ENCODE measurements around the gene IRAK2.
"Not testable (repeated sequence)": the region's sequence is repeated elsewhere in the genome, so short reads cannot be mapped to it uniquely, and the experiment has no call there.

Gene IRAK2

DNA sequence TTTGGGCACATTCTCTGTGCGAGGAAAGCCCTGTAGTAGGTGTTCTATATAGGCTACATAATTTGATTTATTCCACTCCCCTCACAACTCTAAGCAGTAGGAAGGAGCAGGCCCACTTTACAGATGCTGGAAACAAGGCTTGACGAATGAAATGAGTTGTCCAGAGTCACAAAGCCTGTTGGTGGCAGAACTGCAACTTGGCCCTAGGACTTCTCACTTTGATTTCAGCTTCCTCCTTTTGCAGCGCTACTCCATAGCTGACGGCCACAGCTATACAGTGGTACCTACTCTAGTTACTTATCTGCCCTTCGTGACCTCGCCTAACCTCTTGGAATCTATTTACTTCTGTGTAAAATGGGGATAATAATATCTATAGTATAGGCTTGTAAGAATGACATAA is 2.5 kb upstream of the IRAK2 start:
- DNase-seq = no peak

DNA sequence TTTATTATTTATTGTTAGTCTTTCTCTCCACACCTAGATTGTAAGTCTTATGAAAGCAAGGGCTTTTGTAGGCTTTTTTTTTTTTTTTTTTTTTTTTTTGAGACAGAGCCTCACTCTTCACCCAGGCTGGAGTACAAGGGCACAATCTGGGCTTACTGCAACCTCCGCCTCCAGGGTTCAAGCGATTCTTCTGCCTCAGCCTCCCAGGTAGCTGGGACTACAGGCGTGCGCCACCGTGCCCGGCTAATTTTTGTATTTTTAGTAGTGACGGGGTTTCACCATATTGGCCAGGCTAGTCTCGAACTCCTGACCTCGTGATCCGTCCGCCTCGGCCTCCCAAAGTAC is 546 bp upstream of the IRAK2 start:
- DNase-seq = not testable (repeated sequence)

- no peak for DNase-seq
Measured at GRCh38 chr3:10166213-10166604, 1.5 kb downstream of the IRAK2 start.

DNA sequence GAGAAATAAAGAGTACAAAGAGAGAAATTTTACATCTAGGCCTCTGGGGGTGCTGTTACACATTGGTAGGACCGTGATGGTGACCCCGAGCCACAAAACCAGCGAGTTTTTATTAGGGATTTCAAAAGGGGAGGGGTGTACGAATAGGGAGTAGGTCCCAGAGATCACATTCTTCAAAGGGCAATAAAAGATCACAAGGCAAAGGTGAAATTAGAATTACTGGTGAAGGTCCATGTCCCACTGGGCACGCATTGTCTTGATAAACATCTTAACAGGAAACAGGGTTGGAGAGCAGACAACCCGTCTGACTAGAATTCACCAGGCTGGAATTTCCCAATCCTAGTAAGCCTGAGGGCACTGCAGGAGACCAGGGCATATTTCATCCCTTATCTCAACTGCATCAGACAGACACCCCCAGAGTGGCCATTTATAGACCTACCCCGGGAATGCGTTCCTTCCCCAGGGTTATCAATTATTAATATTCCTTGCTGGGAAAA is 4.3 kb downstream of the IRAK2 start:
- no peak for DNase-seq

GRCh38 chr3:10170915-10171478 is 6.3 kb downstream of the IRAK2 start:
- no peak for DNase-seq

GRCh38 chr3:10173095-10173925 is 8.6 kb downstream of the IRAK2 start:
- DNase-seq = no peak

GRCh38 chr3:10173926-10174435 is 9.3 kb downstream of the IRAK2 start:
- no peak for DNase-seq

DNA sequence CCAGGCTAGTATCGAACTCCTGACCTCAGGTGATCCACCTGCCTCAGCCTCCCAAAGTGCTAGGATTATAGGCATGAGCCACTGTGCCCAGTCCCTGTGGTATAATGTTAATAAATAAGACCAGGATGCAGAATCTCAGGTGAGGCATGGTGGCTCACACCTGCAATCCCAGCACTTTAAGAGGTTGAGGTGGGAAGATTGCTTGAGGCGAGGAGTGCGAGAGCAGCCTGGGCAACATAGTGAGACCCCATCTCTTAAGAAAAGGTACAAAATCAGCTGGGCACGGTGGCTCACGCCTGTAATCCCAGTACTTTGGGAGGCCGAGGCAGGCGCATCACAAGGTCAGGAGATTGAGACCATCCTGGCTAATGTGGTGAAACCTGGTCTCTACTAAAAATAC is 10.6 kb downstream of the IRAK2 start:
- DNase-seq = not testable (repeated sequence)

- not testable (repeated sequence) for DNase-seq
Measured at GRCh38 chr3:10176150-10176549, 11.4 kb downstream of the IRAK2 start.

DNA sequence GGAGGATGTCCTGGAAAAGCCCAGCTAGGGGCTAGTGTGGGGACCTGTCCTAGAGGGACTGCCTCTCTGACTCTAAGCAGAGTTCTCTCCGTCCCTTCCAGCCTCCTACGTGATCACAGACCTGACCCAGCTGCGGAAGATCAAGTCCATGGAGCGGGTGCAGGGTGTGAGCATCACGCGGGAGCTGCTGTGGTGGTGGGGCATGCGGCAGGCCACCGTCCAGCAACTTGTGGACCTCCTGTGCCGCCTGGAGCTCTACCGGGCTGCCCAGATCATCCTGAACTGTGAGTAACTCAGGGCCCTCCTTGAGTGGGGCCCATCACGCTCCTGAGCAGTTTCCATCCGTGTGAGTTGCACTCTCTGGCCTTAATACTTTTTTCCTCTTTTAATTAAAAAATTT is 13.0 kb downstream of the IRAK2 start:
- DNase-seq = no peak

DNA sequence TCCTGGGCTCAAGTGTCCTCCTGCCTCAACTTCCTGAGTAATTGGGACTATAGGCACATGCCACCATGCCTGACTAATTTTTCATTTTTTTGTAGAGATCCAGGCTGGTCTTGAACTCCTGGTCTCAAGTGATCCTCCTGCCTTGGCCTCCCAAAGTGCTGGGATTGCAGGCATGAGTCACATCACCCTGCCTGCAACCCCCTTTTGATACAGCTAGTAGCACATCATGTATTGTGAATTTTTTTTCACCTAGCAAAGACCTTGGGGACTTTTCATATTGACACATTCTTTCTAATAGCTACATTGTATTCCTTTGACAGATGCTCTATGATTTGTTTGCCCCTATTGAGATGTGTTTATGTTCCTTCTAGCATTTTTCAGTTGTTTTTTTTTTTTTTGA is 14.2 kb downstream of the IRAK2 start:
- no peak for DNase-seq

DNA sequence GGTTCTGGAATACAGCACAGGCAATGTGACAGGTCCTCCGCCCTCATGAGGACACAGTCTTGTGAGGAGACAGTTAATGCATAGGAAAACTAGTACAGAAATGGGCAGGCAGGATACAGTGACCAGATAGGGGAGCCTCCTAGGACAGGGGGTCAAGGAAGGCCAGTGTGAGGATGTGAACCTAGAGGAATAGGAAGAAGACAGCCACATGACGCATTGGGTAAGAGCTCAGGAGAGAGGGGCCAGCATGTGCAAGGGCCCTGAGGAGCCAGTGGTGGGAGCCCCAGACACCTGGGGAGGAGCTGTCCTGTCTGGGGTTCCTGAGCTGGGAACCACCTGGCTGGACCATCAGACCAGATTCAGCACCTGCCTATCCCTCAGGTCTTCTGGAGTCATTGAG is 15.6 kb downstream of the IRAK2 start:
- DNase-seq = no peak

- no peak for DNase-seq
Measured at GRCh38 chr3:10180738-10181295, 16.1 kb downstream of the IRAK2 start.

DNA sequence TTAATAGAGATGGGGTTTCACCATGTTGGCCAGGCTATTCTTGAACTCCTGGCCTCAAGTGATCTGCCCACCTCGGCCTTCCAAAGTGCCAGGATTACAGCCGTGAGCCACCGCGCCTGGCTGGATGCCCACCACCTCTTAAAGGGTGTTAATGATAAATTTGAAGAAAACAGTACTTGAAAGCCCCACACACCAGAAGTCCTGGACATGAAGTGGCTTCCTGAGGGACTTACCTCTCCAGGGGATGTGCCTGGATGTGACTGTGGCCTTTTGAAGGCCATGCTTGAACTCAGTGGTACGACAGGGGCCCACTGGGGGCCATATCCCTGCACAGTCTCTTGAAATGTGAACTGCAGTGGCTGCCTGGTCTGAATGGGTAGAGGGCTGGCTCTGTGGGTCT is 18.2 kb downstream of the IRAK2 start:
- DNase-seq = no peak

DNA sequence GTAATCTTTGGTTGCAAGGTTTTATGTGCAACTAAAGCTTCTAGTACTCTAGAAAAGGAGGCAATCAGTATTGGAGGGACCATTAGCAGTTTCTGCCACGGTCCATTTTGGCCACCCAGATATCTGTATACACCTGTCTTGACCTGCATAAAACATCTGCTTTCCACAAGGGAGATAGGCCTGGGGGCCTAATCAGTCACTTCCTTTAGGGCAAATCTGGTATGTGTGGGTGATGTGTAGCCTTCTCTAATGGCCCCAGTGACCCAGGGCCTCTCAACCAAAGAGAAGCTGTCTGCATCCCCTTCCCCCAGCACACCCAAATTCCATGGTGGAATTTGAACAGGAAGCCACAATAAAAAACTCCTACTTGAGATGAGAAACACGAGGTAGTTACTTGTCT is 19.5 kb downstream of the IRAK2 start:
- no peak for DNase-seq

DNA sequence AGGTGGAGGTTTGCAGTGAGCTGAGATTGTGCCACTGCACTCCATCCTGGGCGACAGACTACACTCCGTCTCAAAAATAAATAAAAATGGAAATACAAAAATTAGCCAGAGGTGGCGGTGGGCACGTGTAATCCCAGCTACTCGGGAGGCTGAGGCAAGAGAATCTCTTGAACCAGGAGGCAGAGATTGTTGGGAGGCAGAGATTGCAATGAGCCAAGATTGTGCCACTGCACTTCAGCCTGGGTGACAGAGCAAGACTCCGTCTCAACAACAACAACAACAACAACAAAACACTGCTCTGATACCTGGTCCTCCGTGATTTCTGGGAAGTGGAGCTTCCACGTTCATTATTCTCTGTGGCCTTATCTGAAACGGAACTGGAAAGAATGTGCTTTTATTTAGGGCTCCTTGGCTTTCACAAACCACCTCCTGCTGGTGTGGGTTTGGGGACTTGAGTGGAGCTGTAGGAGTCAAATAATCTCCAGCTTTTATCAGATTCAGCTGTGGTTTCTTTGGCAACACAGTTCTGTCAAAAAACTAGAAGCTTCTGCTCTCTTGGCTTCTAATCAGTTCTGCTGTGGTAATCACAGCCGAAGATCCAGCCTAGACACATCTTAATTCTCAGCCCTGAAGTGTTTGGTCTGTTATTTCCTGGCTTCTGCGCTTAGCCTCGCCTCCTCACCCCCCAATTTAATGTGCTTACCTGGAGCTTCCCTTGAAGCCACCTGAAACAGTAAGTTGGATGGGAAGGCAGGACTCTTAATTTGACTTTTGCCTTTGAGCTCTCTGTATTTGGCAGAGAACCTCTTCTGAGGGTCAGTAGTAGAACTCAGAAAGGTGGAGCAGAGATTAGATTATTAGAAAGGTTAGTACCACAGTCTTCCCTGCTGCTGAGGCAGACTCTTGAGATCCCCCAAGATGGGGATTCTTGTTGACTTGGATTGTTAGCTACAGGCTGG is 21.4 kb downstream of the IRAK2 start:
- no peak for DNase-seq

- DNase-seq = no peak
Measured at GRCh38 chr3:10187290-10187876, 22.7 kb downstream of the IRAK2 start.

GRCh38 chr3:10187944-10188343 is 23.2 kb downstream of the IRAK2 start:
- no peak for DNase-seq

- DNase-seq = no peak
Measured at GRCh38 chr3:10188804-10189556, 24.3 kb downstream of the IRAK2 start.

DNA sequence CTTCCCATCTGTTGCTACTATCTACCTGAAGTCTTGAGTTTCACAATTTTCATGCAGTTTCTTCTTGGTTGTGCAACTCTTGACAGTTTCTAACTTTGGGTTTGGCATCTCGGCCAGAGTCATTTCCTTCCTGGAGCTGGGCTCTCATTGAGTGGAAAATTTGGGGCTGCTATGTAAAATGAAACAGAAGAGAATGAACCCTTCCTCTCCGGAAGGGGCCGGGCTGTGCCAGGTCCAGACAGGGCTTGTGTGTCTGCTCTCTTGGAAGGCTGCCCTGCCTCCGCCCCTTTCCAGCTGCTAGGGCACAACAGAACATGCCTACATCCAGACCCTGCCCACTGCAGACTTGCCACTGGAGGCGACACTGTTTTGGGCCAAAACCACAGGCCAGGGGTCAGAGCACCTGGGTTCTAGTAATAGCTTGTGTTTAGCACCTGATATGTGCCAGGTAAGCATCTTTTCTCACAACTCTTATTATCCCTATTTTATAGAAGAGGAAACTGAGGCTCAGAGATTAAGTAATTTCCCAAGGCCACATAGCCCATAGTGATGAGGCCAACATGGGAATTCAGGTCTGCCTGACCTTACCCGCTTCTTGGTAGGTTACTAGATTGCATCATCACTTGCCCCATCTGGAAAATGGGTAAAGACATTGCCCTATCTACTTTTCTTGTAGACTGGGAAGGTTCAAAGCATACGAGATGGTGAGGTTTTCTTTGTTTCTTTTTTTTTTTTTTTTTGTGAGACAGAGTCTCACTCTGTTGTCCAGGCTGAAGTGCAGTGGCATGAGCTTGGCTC is 25.0 kb downstream of the IRAK2 start:
- DNase-seq = no peak

Data from NCI-H1105 (cell line).